Neural progenitor cell (in vitro differentiated cells): Measurements from ENCODE around the gene SLC25A27. TPM values are rescaled to one million over a fixed set of nuclear protein-coding genes. Genes with fewer than 3 reads are reported as not detected.

Experiments
- DNase-seq: peaks from one replicate; pipeline ENCODE4 v3.0.0-alpha.2; 2016; ENCODE audit warnings: low spot score
- H2AFZ ChIP-seq: fragments of 200-600 bp; sonication (generic); replicated peaks from 2 replicates; pipeline ENCODE4 v1.6.1; 2016; ENCODE audit warnings: antibody characterized with exemption
- H3F3A ChIP-seq: fragments of 200-600 bp; sonication (generic); 2 replicates; pipeline ENCODE4 v1.6.1; 2016; ENCODE audit warnings: antibody characterized with exemption, low read depth
- H3K27ac ChIP-seq: fragments of 200-600 bp; sonication (generic); 2 replicates; pipeline ENCODE4 v1.5.1; 2016; ENCODE audit warnings: mild to moderate bottlenecking
- H3K27me3 ChIP-seq: fragments of 200-600 bp; sonication (generic); 2 replicates; pipeline ENCODE4 v1.6.1; 2016; ENCODE audit warnings: mild to moderate bottlenecking, moderate library complexity
- H3K36me3 ChIP-seq: fragments of 200-600 bp; sonication (generic); 2 replicates; pipeline ENCODE4 v1.5.1; 2016
- H3K4me1 ChIP-seq: fragments of 200-600 bp; sonication (generic); 2 replicates; pipeline ENCODE4 v1.6.1; 2016; ENCODE audit warnings: mixed run types
- H3K4me2 ChIP-seq: fragments of 200-600 bp; sonication (generic); 2 replicates; pipeline ENCODE4 v1.6.1; 2016
- H3K4me3 ChIP-seq: fragments of 200-600 bp; sonication (generic); 2 replicates; pipeline ENCODE4 v1.5.1; 2016
- H3K79me2 ChIP-seq: fragments of 200-600 bp; sonication (generic); 2 replicates; pipeline ENCODE4 v1.6.1; 2016; ENCODE audit warnings: low read depth
- H3K9ac ChIP-seq: fragments of 200-600 bp; sonication (generic); 2 replicates; pipeline ENCODE4 v1.6.1; 2016
- H3K9me3 ChIP-seq: fragments of 200-600 bp; sonication (generic); 2 replicates; pipeline ENCODE4 v1.5.1; 2016; ENCODE audit warnings: low read depth
- H4K20me1 ChIP-seq: fragments of 200-600 bp; sonication (generic); 2 replicates; pipeline ENCODE4 v1.6.1; 2016; ENCODE audit warnings: low read depth
- H3K27ac Mint-ChIP-seq: 3 replicates; pipeline ENCODE4 v1.8.0; 2021; ENCODE audit warnings: mixed read lengths
- H3K27me3 Mint-ChIP-seq: 2 replicates; pipeline ENCODE4 v1.8.0; 2022; ENCODE audit warnings: low read depth, mild to moderate bottlenecking, inconsistent platforms, moderate library complexity, mixed read lengths; ENCODE audit not compliant: insufficient read depth
- H3K36me3 Mint-ChIP-seq: 3 replicates; pipeline ENCODE4 v1.8.0; 2021; ENCODE audit warnings: mixed read lengths
- H3K4me1 Mint-ChIP-seq: 3 replicates; pipeline ENCODE4 v1.8.0; 2021; ENCODE audit warnings: mixed read lengths
- H3K4me3 Mint-ChIP-seq: 3 replicates; pipeline ENCODE4 v1.8.0; 2021; ENCODE audit warnings: mild to moderate bottlenecking, moderate library complexity, mixed read lengths
- H3K9me3 Mint-ChIP-seq: 3 replicates; pipeline ENCODE4 v1.8.0; 2020; ENCODE audit warnings: mixed read lengths
- EZH2 ChIP-seq: fragments of 200-600 bp; sonication (generic); IDR thresholded peaks from 2 replicates; pipeline ENCODE4 v1.6.1; 2017; ENCODE audit warnings: antibody characterized with exemption, mild to moderate bottlenecking, moderate library complexity
- EZH2phosphoT487 ChIP-seq: fragments of 200-600 bp; sonication (generic); IDR thresholded peaks from 2 replicates; pipeline ENCODE4 v1.6.1; 2017; ENCODE audit warnings: antibody characterized with exemption
- total RNA-seq: library from RNA; depleted of rRNA; stranded (reverse); fragments of >200 nt; gene quantifications from 2 replicates; pipeline ENCODE4 v1.2.3, GENCODE V29; 2015; ENCODE audit warnings: low replicate concordance
- TF ChIP-seq, protein P1 (sequence below): fragments of 200-600 bp; sonication (generic); IDR thresholded peaks from 2 replicates; pipeline ENCODE4 v1.5.1; 2017; ENCODE audit warnings: antibody characterized with exemption, mild to moderate bottlenecking

The SLC25A27 gene
- total RNA-seq, 1 donor from 2014 or later = 47.7 TPM

DNA sequence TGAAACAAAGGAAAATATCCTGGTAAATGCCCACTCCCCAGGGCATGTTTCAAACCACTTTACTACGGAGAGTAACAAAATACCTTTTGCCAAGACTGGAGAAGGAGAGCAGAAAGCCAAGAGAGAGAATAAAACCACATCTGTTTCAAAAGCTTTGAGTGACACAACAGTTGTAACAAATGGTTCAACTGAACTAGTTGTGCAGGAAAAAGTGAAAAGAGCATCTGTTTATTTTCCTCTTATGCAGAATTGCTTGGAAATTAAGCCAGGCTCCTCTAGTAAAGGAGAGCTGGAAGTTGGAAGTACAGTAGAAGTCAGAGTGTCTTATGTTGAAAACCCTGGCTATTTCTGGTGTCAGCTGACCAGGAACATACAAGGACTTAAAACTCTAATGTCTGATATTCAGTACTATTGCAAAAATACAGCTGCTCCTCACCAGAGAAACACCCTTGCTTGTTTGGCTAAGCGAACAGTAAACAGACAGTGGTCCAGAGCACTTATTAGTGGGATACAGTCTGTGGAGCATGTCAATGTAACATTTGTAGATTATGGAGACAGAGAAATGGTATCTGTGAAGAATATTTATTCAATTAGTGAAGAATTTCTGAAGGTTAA lies 37.5 kb downstream of the SLC25A27 start:
- no peak for DNase-seq
- no peak overlapping the region for H3K4me3 Mint-ChIP-seq
- TF ChIP-seq, protein P1, sequence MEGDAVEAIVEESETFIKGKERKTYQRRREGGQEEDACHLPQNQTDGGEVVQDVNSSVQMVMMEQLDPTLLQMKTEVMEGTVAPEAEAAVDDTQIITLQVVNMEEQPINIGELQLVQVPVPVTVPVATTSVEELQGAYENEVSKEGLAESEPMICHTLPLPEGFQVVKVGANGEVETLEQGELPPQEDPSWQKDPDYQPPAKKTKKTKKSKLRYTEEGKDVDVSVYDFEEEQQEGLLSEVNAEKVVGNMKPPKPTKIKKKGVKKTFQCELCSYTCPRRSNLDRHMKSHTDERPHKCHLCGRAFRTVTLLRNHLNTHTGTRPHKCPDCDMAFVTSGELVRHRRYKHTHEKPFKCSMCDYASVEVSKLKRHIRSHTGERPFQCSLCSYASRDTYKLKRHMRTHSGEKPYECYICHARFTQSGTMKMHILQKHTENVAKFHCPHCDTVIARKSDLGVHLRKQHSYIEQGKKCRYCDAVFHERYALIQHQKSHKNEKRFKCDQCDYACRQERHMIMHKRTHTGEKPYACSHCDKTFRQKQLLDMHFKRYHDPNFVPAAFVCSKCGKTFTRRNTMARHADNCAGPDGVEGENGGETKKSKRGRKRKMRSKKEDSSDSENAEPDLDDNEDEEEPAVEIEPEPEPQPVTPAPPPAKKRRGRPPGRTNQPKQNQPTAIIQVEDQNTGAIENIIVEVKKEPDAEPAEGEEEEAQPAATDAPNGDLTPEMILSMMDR = no peak
- TF ChIP-seq EZH2 (no peak), EZH2phosphoT487 (no peak)
- H3K4me1 ChIP-seq = no peaks in the 10 kb centered on the region
- H3K4me3 ChIP-seq = no peak overlapping the region
- H4K20me1 ChIP-seq = no peaks in the 10 kb centered on the region
- H3K27me3 Mint-ChIP-seq = no peaks in the 10 kb centered on the region
- no peaks in the 10 kb centered on the region for H3K79me2 ChIP-seq
- H3K36me3 Mint-ChIP-seq = no peaks in the 10 kb centered on the region
- no peaks in the 10 kb centered on the region for H3K27me3 ChIP-seq
- no peaks in the 10 kb centered on the region for H3K4me1 Mint-ChIP-seq
- H2AFZ ChIP-seq = no peak overlapping the region
- H3K27ac ChIP-seq = no peak overlapping the region
- no peak overlapping the region for H3K4me2 ChIP-seq
- no peaks in the 10 kb centered on the region for H3K9me3 ChIP-seq
- H3F3A ChIP-seq = no peaks in the 10 kb centered on the region
- H3K9ac ChIP-seq = no peak overlapping the region
- H3K9me3 Mint-ChIP-seq = peaks cover 2% of the 10 kb centered on the region
- no peak overlapping the region for H3K27ac Mint-ChIP-seq
- no peaks in the 10 kb centered on the region for H3K36me3 ChIP-seq

DNA sequence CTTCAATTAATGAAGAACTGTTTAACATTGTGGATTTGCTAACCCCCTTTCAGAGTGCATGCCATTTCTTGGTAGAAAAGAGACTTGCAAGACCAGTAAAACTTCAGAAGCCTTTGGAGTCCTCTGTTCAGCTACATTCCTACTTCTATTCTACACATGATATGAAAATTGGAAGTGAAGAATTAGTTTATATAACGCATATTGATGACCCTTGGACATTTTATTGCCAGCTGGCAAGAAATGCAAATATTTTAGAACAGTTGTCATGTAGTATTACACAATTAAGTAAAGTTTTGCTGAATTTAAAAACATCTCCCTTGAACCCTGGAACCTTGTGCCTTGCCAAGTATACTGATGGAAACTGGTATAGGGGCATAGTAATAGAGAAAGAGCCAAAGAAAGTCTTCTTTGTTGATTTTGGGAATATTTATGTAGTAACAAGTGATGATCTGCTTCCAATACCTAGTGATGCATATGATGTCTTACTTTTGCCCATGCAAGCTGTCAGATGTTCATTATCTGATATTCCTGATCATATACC lies 38.2 kb downstream of the SLC25A27 start:
- no peaks in the 10 kb centered on the region for H3K36me3 Mint-ChIP-seq

DNA sequence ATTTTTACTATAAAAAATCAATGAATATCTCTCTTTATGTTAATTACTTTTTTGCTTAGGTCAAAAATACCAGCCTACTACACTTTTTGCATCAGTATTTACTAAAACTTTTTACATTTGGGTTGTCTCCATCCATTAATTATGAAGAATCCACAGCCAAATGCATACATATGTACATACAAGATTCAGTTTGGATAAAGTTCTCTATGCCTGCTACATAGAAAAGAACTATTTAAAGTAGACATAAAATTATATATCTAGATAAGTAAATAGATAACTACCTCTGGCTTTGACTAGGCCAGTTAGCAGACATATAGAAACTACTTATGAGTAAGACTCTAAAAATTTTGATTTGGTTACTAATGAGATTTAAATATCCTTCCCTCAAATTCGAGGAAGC lies 47.2 kb downstream of the SLC25A27 start:
- TF ChIP-seq EZH2phosphoT487 = no peak
- no peaks in the 10 kb centered on the region for H3K36me3 Mint-ChIP-seq
- H3K27ac Mint-ChIP-seq = no peak overlapping the region
- H3K4me3 Mint-ChIP-seq = no peak overlapping the region
- H3F3A ChIP-seq = no peaks in the 10 kb centered on the region
- no peaks in the 10 kb centered on the region for H3K4me1 ChIP-seq
- no peak overlapping the region for H3K4me3 ChIP-seq
- H2AFZ ChIP-seq = no peak overlapping the region
- no peaks in the 10 kb centered on the region for H3K9me3 ChIP-seq
- no peaks in the 10 kb centered on the region for H3K4me1 Mint-ChIP-seq
- H3K27ac ChIP-seq = no peak overlapping the region
- DNase-seq = no peak
- no peaks in the 10 kb centered on the region for H3K27me3 Mint-ChIP-seq
- no peak overlapping the region for H3K4me2 ChIP-seq
- no peaks in the 10 kb centered on the region for H3K79me2 ChIP-seq
- H3K9me3 Mint-ChIP-seq = no peaks in the 10 kb centered on the region
- H4K20me1 ChIP-seq = no peaks in the 10 kb centered on the region
- no peak overlapping the region for H3K9ac ChIP-seq
- no peaks in the 10 kb centered on the region for H3K36me3 ChIP-seq
- H3K27me3 ChIP-seq = no peaks in the 10 kb centered on the region

More for the DNA sequence above, 38.2 kb downstream of the SLC25A27 start:
- TF ChIP-seq, protein P1 = no peak
- TF ChIP-seq EZH2phosphoT487 = no peak
- no peak for TF ChIP-seq EZH2
- Histone ChIP-seq H3K79me2 (no peaks in the 10 kb centered on the region), H3K36me3 (no peaks in the 10 kb centered on the region), H3K27ac (no peak overlapping the region), H3K4me1 (no peaks in the 10 kb centered on the region), H3K4me2 (no peak overlapping the region), H3F3A (no peaks in the 10 kb centered on the region), H3K27me3 (no peaks in the 10 kb centered on the region), H3K9me3 (no peaks in the 10 kb centered on the region), H3K9ac (no peak overlapping the region), H2AFZ (no peak overlapping the region), H4K20me1 (no peaks in the 10 kb centered on the region), H3K4me3 (no peak overlapping the region)
- Mint-ChIP-seq H3K27me3 (no peaks in the 10 kb centered on the region), H3K4me3 (no peak overlapping the region), H3K27ac (no peak overlapping the region), H3K9me3 (peaks cover 2% of the 10 kb centered on the region), H3K4me1 (no peaks in the 10 kb centered on the region)
- no peak for DNase-seq

DNA sequence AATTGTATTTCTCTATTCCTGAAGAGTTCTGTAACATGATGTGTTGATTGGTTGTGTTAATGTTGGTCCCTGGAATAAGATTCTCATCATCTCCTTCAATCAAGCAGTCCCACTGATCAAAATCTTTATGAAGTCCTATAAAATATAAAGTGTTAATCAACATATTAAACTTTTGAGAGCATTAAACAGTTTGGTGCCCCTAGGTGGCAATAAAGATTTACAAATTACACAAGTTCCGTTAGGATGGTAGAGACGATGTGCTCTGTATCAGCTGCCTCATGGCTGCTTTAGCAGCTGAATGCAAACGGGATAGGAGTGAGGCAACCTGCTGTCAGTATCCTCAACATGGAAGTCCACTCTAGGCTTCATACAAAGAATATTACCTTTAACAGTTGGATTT lies 51.8 kb downstream of the SLC25A27 start:
- no peaks in the 10 kb centered on the region for H3K36me3 Mint-ChIP-seq
- Histone ChIP-seq H3K36me3 (no peaks in the 10 kb centered on the region), H3K9me3 (no peaks in the 10 kb centered on the region), H2AFZ (peak overlapping the region; percentile 22), H3K27me3 (no peaks in the 10 kb centered on the region), H3K9ac (no peak overlapping the region), H3K27ac (no peak overlapping the region), H3K4me3 (no peak overlapping the region), H3F3A (no peaks in the 10 kb centered on the region), H3K4me2 (no peak overlapping the region), H4K20me1 (no peaks in the 10 kb centered on the region), H3K79me2 (no peaks in the 10 kb centered on the region), H3K4me1 (no peaks in the 10 kb centered on the region)
- no peaks in the 10 kb centered on the region for H3K27me3 Mint-ChIP-seq
- TF ChIP-seq, protein P1 = peak; percentile 14
- no peak for TF ChIP-seq EZH2phosphoT487
- peak; percentile 6 for DNase-seq
- no peaks in the 10 kb centered on the region for H3K9me3 Mint-ChIP-seq
- H3K27ac Mint-ChIP-seq = no peak overlapping the region
- no peaks in the 10 kb centered on the region for H3K4me1 Mint-ChIP-seq
- no peak overlapping the region for H3K4me3 Mint-ChIP-seq
